Right kidney (tissue), 1 donor: ENCODE data around the gene GSE1.

Experiments
- DNase-seq: peaks from one replicate; pipeline ENCODE4 v3.0.0-alpha.2; 2016

The GSE1 gene

DNA sequence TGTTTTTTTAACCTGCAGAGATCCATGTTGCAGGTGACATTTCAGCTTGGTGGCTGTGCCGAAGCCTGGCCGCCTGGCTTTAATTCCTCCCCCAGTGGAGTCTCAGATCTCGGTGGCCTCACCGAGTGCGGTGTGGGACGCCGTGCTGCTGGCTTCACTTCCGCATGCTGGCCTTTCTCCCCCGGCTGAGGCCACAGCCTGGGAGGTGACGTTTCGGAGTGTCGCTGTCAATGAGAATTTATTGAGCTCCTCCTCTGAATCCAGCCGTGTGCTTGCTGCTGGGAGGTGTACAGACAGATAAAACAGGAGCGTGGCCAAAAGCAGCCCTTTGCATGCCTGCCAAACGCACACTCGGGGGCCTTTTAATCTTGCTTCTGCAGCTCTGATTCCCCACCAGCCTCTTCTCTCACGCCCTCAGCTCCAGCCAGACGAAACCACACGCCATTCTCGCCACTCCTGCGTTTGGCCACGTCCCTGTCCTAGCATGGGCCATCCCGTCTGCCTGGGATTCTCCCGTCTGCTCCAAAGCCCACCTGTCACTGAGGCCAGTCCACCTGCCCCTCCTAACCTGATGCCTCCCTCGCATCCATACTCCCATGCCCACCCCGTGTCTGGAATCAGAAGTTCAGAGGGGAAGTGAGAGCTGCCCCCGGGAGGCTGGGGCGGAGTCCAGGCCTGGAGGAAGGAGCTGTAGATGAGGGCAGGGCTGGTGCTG, 3.6 kb downstream of the GSE1 start:
- peak; percentile 74 for DNase-seq

DNA sequence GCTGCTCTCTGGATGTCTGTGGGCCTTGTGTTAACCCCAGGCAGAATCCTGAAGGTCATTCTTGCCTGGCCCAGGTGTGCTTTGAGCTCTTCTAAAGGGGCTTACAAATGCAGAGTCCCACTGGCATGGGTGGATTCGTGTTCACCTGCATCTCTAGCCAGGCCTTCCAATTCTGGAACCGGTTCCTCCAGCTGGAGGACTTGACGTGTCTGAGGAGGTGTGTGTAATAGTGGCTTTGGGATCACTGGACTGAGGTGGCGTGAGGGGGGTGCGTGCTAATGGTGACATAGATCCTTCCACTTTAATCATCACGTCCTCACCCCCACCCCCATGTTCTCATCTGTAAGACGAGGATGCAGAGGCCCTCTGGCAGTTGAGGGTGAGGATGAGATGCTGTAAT, 4.8 kb downstream of the GSE1 start:
- no peak for DNase-seq

DNA sequence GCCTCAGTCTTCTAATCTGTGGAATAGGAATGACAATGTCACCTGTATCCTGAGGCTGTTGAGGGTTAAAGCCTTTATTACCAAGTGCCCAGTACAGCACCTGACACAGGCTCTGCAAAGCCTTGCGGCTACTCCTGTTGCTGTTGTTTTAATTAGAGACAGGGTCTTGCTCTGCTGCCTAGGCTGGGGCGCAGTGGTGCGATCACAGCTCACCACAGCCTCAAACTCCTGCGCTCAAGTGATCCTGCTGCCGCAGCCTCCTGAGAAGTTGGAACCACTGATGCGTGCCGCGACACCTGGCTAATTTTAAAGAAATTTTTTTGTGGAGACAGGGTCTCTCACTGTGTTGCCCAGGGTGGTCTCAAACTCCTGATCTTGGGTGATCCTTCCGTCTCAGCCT, 5.4 kb downstream of the GSE1 start:
- no peak for DNase-seq

DNA sequence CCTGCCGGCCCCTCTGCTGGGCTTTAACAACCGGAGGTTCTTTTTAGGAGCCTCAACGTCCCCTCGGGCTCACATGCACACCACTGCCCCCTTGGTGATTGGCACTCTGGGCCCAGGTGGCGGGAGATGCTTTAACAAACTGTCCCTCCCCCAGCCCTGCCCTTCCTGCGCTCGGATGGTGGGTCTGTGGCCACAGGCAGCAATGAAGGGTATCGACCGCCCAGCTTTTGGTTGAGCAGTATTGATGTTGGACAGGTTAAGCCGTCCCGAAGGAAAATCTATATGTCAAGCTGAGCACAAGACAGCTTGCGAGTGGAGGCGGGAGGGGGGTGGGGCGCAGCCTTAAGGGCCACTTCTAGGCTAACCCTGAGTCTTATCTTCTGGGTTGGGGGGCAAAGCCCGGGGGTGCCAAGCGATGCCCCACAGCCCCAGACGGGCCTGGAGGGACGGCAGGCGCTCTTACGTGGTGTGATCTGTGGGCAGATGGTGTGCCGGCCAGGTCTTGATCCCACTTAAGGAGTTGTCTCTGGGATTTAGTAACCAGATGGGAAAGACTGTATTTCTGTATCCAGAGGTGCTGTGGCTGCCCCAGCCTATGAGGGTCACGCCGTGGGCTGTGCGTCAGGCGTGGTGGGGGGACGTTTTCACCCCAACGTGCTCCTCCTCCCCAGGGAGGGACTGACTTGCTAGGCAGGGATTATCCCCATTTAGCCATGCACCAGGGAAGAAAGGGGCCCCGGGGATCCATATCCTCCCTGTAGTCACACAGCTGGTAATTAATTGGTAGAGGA, 6.2 kb downstream of the GSE1 start:
- no peak for DNase-seq

DNA sequence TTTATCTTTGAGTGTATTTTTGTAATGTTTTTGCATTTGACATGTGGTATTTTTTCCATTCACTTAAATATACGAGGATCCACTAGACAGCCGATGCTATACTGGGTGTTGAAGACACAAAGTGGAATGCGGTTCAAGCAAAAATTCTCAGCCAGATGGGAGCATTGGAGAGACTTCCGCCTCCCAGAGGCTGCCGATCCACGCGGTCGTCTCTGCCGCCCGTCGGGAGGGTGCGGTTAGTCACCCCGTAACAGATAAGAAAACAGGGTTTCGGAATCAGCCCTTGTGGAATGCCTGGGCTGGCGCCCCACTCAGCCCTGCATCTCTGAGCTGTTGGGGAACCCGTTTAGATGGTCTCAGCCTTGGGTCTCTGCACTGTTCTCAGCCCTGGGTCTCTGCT, 7.3 kb downstream of the GSE1 start:
- DNase-seq, result no peak

DNA sequence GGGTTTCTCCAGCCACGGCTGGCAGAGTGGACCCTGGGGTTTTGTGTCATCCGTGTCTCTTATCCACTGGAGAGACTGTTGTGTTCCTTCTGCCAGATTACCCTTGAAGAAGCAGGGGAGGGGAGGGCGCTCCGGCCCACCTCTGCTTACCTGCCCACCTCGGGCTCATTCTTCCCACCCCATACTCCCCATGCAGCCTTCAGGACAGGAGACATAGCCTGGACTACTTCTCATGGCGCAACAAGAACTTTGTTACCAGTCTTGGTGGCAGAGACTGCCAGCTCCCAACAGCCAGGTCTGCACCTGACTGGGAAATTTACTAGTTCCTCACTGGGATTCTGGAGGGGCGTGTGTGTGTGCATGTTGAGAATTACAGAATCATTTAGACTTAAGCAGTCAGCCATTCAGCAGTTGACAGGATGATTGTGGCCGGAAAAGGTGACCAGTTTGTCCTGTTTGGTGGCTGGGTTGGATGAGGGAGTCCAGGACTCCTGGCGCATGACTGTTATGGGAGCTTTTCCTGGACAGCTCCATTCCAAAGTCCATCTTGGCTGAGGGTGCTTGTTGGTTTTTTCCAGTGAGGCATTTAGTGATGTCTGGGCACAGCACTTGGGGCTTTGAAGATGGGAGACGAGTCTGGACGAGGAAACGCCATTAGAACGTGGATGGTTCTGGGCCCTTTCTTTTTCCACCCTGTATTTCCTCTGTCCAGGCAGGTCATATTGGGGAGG, 8.7 kb downstream of the GSE1 start:
- no peak for DNase-seq

DNA sequence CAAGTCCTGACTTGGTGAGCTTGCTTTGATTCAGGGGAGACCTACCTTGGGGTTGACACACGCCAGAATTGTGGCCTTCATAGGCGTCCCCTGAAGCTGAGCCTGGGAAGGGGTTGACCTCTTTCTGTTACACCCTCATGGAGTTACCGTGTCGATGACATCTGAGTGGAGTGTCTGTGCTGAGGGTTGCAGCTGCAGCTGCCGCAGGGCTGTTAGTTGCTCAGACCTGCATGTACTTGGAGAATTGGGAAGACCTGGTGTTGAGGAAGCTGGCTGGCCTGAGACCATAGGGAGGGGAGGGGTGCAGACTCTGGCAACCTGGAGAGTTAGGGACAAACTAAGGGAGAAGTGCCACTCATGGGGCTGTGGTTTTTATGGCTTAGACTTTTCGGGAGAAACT, 9.6 kb downstream of the GSE1 start:
- no peak for DNase-seq

DNA sequence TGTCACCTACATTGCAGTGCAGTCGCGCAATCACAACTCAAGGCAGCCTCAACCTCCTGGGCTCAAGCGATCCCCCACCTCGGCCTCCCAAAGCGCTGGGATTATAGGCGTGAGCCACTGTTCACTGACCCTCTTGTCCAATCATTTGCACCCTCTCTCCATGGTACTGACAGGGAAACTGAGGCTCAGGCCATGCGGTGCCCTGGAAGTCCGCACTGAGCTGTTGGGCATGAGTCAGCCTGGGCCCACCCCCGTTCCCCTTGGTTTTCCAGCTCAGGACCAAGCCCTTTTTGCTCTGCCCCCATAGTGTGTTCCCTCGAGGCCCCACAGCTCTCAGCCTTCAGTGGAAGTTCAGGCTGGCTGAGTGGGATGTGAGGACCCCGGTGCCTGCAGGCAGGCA, 10.1 kb downstream of the GSE1 start:
- DNase-seq, result no peak

DNA sequence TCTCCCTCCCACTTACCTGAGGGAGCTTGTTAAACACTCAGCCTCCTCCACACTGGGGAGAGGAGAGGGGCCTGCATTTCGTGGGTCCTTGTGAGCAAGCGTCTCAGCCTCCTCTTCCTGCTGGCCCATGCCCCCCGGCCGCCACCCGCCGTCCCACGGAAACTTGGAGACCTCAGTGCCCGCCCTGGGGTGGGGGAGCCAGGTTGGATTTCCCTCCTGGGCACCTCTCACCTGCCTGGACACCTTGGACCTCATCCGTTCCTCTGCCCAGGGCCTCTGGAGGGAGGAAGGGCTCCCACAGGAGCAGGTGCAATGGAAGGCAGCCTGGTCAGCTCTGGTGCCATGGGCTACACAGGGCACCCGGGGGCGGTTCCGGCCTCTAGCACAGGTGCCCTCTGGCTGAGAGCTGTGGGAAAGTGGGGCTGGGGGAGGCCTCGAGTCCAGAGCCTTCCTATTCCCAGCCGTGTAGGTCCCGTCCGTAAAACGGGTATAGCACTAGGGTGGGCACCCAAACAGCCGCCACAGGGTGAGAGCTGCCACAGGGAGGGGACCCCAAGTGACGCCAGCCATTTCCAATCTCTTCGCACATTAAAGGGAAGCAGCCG, 11.0 kb downstream of the GSE1 start:
- DNase-seq, result no peak

DNA sequence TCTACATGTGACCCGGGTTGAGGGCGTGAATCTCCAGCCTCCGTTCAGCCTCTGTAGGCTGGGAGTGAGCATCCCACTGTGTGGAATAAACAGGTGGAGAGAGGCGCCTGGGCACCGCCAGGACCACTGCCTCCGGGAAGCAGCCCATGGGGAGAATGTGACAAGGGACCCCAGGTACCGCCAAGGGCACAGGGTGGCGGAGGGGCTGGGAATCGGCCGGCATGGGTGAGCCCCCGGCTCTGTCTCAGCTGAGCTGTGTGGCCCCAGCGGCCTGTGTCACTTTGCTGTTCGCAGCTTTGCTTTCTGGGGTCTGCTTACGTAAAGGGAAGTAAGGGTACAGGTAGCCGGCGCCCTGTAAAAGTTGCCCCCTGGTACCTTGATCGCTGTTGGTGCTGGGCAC, 11.5 kb downstream of the GSE1 start:
- no peak for DNase-seq

DNA sequence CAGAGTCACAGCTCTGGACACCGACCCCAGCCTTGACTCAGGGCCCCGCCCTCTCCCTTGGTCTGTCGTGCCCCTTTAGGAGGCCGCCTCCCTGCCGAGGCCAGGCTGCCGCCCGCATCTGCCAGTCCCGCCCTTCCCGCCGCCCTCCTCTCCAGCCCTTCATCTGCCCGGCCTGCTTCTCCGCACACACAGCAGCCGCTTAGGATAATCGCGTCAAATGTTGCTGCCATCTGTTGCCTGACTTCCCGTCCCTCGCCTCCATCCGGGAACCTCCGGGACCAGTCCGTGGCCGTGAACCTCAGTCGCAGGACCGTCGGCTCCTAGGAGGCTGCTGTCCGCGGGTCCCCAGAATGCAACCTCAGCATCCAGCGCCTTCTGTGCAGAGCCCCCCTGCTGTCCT, 11.9 kb downstream of the GSE1 start:
- DNase-seq, result no peak

DNA sequence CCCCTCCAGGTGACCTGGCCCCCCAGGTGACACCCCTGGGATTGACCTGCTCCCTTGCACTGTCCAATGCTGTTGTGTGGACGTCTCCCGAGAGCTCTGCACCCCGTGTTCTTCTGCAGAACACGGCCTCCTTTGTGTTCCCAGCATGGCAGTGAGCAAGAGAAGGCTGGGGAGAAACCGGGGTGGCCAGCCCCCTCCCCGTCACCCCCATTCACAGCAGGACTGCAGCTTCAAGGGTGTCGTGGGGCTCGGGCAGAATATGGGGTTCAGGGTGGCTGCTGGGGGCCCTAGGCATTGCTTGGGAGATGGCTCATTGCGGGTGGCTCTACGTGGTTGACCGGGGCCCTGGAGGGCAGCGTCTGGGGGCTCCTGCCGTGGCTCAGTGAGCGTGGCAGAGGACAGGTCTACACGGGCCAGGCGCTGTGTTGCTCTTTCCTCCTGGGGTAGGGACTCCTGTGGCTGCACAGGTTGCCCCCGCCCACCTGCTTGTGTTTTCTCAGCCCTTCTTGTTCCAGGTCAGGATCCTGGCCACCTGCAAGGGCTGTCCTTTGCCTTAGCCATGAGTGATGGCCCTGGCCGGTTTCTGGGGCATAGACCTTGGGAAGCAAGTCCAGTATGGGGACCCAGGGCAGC, 12.5 kb downstream of the GSE1 start:
- no peak for DNase-seq

DNA sequence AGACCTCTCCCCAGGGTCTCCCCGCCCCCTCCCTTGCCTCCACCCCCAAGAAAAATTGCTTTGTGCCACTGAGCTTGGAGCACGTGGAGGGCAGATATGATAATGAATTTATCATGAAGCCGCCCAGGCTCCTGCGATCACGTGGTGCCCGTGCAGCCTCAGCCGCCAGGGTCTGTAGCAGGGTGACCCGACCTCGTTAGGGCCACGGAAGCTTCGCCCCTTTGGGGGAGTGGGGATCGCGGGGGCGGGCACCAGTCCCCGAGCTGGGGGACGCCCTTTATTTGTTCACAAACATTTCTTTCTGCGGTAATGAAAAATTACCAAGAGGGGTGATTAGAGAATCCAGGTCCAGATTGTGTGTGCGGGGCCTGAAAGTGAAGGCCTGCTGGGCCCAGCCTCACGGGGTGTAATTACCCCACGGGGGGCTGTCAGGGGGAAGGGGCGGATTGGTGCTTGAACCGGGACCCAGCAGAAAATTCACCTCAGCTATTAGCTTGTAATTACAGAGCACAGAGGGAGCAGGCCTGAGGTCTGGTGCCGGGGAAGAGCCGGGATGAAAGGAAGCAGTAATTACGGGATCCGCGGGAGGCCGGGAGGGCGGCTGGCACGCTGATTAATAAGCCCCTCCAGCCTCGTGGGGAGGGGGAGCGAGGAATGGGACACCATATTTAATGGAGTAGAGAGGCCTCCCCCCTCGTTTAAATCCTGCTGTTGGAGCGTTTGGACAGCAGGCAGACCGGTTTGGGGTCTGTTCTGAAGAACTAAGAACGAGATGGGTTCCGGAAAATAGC, 13.3 kb downstream of the GSE1 start:
- peak; percentile 46 for DNase-seq

DNA sequence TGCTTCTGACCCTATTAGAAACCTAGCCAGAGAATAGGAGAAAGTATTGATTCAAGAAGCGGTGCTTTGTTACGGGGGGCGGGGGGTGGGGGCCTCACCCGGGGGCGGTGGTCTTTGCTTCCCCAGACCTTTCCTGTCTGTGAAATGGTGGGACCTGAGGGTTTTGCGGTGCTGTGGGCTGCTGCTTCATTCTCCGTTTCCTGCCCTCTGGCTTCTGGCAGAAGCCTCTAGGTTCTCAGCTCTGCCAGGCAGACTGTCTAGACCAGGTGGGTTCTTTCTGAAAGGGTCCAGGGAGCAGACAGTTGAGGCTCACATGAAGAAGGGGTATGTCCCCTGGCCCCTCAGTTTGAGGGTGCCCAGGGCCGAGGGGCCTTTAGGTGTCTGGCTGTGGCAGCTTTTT, 14.0 kb downstream of the GSE1 start:
- no peak for DNase-seq

DNA sequence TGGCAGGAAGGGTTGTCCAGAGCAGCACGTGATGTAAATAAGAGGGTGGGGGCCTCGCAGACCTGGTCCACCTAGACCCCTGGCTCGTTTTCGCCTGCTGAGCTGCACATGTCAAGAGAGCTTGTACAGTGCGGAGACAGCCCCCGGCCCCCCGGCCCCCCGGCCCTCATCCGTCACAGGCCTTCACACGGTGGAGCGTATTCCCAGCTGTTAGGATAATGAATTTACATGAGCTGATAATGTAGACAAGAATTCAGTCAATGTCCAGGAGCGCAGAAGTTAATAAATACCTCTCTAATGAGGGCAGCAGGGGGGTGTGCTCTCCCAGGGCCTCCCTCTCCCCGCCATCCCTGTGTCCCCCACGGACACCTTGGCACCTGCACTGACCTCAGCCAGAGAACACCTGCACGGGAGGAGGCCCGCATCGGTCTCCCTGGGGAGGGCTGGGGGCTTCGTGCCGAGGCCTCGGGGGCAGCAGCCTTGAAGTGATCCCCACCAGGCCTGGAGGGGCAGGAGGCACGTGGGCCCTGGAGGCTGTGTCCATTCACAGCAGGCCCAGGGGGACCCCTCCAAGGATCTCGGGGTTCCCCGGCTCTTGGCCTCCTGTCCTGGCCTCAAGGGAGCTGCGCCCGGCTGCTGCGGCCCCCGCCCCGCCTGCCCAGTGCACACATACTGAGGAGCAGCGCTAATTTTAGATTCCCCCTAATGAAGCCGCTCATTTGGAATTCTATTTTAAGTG, 14.6 kb downstream of the GSE1 start:
- no peak for DNase-seq

DNA sequence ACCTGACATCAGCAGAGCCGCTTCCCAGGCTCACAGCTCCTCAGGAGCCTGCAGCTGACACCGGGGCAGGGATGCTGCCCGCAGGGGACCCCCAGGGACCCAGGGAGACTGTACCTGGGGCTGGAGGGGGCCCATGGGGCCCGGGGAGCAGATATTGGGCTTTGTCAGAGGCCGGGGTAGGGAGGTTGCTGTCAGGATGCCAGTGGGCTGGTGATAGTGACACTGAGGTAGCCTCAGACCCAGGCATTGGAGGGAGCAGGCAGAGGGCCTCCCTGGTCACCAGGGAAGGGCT, 15.1 kb downstream of the GSE1 start:
- DNase-seq, result no peak

DNA sequence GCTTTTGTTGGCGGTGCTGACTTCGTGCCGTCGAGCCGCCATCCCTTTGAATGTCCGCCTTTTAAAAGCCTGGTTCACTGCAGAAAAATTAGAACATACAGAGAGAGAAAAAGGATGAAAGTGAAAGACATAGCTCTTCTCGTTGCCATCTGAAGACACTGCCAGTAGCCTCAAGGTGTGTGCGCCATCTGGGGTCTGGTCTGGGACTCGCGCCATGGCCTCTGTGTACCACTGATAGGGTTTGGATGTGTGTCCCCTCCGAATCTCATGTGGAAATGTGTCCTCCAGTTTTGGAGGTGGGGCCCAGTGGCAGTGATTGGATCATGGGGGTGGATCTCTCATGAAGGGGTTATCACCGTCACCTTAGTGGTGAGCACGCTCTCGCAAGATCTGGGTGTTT, 15.5 kb downstream of the GSE1 start:
- no peak for DNase-seq

DNA sequence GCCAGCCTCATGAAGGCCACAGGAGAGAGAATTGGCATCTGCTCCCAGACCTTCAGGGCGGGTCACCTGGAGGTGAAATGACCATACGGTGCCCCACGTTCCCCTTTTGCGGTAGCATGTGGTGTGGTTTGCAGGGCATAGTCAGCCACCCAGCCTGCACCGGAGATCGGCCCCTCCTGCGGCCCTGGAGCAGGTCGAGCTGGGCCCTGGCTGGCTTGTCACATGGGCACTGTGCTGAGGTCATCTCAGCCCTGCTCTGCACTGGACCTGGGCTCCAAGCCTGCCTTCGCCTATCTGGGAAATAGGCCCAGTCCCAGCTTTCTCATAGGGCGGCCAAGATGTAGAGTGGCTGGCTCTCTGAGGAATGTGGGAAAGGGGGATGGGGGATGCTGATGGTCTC, 16.2 kb downstream of the GSE1 start:
- DNase-seq, result no peak

DNA sequence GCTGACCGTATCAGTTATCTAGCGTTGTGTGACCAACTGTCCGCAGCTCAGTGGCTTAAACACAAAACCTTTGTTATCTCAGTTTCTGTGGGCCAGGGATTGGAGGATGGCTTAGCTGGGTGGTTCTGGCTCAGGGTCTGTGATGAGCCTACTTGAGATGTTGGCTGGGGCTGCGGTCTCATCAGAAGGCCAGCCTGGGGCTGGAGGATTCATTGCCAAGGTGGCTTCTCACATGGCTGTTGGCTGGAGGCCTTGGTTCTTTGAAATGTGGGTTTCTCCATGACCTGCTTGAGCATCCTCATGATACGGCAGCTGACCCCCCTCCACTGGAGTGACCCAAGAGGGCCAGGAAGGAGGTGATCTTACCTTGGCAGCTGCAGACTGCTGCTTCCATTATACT, 16.7 kb downstream of the GSE1 start:
- DNase-seq, result no peak

DNA sequence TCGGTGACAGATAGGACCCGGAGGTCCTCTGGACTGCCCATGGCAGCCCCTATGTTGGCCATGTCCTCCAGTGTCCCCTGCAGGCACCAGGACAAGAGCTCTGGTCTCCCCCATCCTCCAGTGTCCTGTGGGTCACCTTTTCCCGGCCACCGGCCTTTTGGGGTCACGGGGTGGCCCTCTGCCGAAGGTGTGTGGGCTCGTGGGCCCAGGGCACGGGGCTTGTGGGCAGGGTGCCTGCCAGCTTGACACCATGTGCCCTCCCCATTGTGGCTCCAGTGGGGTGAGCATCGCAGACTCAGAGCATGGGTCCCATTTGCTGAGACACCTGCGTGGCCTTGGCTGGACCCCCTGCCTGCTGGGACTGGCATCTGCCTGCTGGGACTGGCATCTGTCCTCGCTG, 18.1 kb downstream of the GSE1 start:
- no peak for DNase-seq

DNA sequence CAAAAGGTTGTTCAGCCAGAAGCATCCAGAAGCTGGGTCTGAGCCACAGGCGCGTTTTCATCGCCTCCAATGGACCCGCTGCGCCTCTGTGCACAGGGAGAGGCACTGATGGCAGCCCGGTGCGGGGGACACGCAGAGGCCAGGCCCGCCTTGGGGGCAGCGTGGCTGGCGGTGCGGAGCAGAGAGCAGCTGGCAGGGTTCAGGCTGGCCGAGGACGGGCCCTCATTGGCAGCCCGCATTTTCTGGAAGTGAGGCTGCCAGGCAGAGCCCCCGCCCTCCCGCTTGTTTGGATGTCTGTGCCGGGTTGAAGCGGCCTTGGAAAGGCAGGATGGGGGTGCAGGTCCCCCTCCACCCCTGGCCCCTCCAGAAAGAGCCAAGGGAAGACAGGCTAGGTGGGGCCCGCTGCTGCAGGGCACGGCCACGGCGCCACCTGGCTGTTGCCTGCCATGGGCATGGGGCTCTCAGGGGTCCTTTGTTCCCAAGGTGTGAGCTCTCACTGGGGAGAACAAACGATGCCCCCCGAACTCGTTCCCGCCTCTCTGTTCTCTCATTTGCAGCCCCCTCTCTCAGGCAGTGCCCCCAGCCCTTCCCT, 18.8 kb downstream of the GSE1 start:
- no peak for DNase-seq
